A673 (cell line): ENCODE data around the gene GTPBP8. TPM values are rescaled to one million over a fixed set of nuclear protein-coding genes. Genes with fewer than 3 reads are reported as not detected.

ENCODE experiments used
- BruUV-seq: library from RNA; stranded (reverse); fragments of 400-500 nt; replicated peaks from 2 replicates; lab custom pipeline; 2021; lab: Mats Ljungman, UMichigan
- CTCF ChIA-PET: fragments of 300-600 bp; sonication (Branson Sonifier 250); formaldehyde crosslinking; loops from one replicate; lab custom pipeline; 2022; ENCODE audit warnings: antibody characterized with exemption; lab: Charles Lee
- POLR2A ChIA-PET: fragments of 300-600 bp; sonication (Branson Sonifier 250); formaldehyde crosslinking; loops from one replicate; lab custom pipeline; 2022; ENCODE audit warnings: antibody characterized with exemption; ENCODE audit not compliant: low non-redundant PET; lab: Charles Lee
- DNase-seq: peaks from one replicate; pipeline ENCODE4 v3.0.0-alpha.2; 2015; ENCODE audit warnings: low spot score
- H3K27ac ChIP-seq: fragments of 200-600 bp; sonication (generic); 2 replicates; pipeline ENCODE4 v1.5.1; 2016; ENCODE audit warnings: mixed run types, low read depth, mild to moderate bottlenecking, mixed read lengths, antibody characterized with exemption, low read length; ENCODE audit not compliant: poor library complexity, severe bottlenecking
- H3K27me3 ChIP-seq: fragments of 200-600 bp; sonication (generic); replicated peaks from 2 replicates; pipeline ENCODE4 v1.6.1; 2017; ENCODE audit warnings: mixed run types, low read depth, mild to moderate bottlenecking, mixed read lengths, antibody characterized with exemption, low read length; ENCODE audit not compliant: insufficient read depth, poor library complexity
- H3K36me3 ChIP-seq: fragments of 200-600 bp; sonication (generic); 2 replicates; pipeline ENCODE4 v1.6.1; 2016; ENCODE audit warnings: mixed run types, mild to moderate bottlenecking, mixed read lengths, antibody characterized with exemption, low read length; ENCODE audit not compliant: insufficient read depth, poor library complexity, severe bottlenecking
- H3K4me1 ChIP-seq: fragments of 200-600 bp; sonication (generic); 2 replicates; pipeline ENCODE4 v1.6.1; 2017; ENCODE audit warnings: mixed run types, mild to moderate bottlenecking, mixed read lengths, antibody characterized with exemption, low read length; ENCODE audit not compliant: insufficient read depth, poor library complexity, severe bottlenecking
- H3K4me3 ChIP-seq: fragments of 200-600 bp; sonication (generic); 2 replicates; pipeline ENCODE4 v1.5.1; 2016; ENCODE audit warnings: low read depth, mixed run types, mild to moderate bottlenecking, mixed read lengths, low read length; ENCODE audit not compliant: poor library complexity, severe bottlenecking
- H3K9me3 ChIP-seq: fragments of 200-600 bp; sonication (generic); 2 replicates; pipeline ENCODE4 v1.6.1; 2016; ENCODE audit warnings: mixed run types, low read depth, mild to moderate bottlenecking, mixed read lengths, antibody characterized with exemption, low read length; ENCODE audit not compliant: poor library complexity, severe bottlenecking
- EZH2 ChIP-seq: fragments of 200-600 bp; sonication (generic); IDR thresholded peaks from 2 replicates; pipeline ENCODE4 v1.6.1; 2017; ENCODE audit warnings: borderline replicate concordance, low read depth, mild to moderate bottlenecking, mixed read lengths, antibody characterized with exemption, low read length; ENCODE audit not compliant: poor library complexity, severe bottlenecking
- intact Hi-C: fragments of 100-400 bp; cut with micrococcal nuclease; formaldehyde crosslinking; loops from one replicate; pipeline ENCODE4 v1.10.0; 2022; ENCODE audit not compliant: unreplicated experiment
- total RNA-seq: library from RNA; stranded (reverse); gene quantifications from 2 replicates; pipeline ENCODE4 v1.2.3, GENCODE V29; 2021
- TF ChIP-seq, protein P1 (sequence below): fragments of 300-800, 200-600 bp; sonication (generic); conservative IDR thresholded peaks from 2 replicates; pipeline ENCODE4 v1.5.1; 2017; ENCODE audit warnings: low read depth, mild to moderate bottlenecking, antibody characterized with exemption, low read length, moderate library complexity, mixed read lengths

GTPBP8 gene
- total RNA-seq, 1 experiment from 2014 or later, result 21.5 TPM

GRCh38 chr3:112966633-112967032 is 24.2 kb upstream of the GTPBP8 start:
- CTCF ChIA-PET, result no interaction called here

DNA sequence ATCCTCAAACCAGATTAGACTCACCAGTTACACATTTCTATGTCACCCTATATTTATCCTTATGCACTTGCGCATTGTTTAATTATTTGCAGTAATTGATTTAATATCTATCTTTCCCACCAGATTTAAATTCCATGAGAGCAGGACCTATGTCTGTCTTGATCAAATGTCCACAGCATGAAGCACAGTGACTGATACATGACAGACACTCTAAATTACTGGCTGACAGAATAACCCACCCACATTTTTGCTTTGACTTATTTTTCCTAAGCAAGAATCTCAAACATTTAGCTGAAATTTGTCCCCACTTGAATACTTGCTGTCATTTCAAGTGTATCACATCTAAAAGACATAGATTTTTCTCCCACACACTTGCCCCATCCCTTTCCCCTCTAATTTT is 23.4 kb upstream of the GTPBP8 start:
- TF ChIP-seq, protein P1, sequence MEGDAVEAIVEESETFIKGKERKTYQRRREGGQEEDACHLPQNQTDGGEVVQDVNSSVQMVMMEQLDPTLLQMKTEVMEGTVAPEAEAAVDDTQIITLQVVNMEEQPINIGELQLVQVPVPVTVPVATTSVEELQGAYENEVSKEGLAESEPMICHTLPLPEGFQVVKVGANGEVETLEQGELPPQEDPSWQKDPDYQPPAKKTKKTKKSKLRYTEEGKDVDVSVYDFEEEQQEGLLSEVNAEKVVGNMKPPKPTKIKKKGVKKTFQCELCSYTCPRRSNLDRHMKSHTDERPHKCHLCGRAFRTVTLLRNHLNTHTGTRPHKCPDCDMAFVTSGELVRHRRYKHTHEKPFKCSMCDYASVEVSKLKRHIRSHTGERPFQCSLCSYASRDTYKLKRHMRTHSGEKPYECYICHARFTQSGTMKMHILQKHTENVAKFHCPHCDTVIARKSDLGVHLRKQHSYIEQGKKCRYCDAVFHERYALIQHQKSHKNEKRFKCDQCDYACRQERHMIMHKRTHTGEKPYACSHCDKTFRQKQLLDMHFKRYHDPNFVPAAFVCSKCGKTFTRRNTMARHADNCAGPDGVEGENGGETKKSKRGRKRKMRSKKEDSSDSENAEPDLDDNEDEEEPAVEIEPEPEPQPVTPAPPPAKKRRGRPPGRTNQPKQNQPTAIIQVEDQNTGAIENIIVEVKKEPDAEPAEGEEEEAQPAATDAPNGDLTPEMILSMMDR, result no peak
- TF ChIP-seq EZH2, result no peak
- intact Hi-C loops, result no loop called here
- no peak overlapping the region for H3K27ac ChIP-seq
- no TSS peak for BruUV-seq
- no peaks in the 10 kb centered on the region for H3K4me1 ChIP-seq
- ChIA-PET POLR2A (no interaction called here), CTCF (no interaction called here)
- DNase-seq, result no peak
- peaks cover 14% of the 10 kb centered on the region for H3K27me3 ChIP-seq
- H3K4me3 ChIP-seq, result no peak overlapping the region
- no peaks in the 10 kb centered on the region for H3K9me3 ChIP-seq
- H3K36me3 ChIP-seq, result no peaks in the 10 kb centered on the region

More at GRCh38 chr3:112966633-112967032, 24.2 kb upstream of the GTPBP8 start:
- intact Hi-C loops, result no loop called here
- peaks cover 6% of the 10 kb centered on the region for H3K27me3 ChIP-seq
- DNase-seq, result no peak
- H3K4me3 ChIP-seq, result no peak overlapping the region
- no peak overlapping the region for H3K27ac ChIP-seq
- H3K9me3 ChIP-seq, result no peaks in the 10 kb centered on the region
- no peaks in the 10 kb centered on the region for H3K4me1 ChIP-seq
- POLR2A ChIA-PET, result no interaction called here
- H3K36me3 ChIP-seq, result no peaks in the 10 kb centered on the region
- TF ChIP-seq, protein P1, result no peak
- TF ChIP-seq EZH2, result no peak
- BruUV-seq, result no TSS peak

DNA sequence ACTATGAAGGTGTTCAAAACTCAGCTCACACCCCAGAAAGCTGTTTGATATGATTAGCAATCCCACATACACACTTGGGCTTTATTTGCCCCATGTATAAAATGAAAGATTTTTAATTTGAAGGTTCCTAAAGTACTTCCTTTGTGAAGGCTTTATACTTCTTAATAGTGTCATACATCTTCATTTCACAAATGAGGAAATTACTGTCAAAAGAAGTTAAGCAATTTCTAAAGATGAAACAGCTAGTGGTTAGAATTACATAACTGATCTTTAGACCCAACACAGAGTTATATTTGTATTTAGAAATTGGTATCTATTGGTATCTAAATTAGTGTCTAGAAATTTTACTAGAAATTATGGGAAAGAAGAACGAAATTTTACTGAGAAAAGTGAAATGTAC is 23.0 kb upstream of the GTPBP8 start:
- DNase-seq, result no peak
- Histone ChIP-seq H3K27ac (no peak overlapping the region), H3K27me3 (peaks cover 18% of the 10 kb centered on the region), H3K9me3 (no peaks in the 10 kb centered on the region), H3K4me1 (no peaks in the 10 kb centered on the region), H3K4me3 (no peak overlapping the region), H3K36me3 (no peaks in the 10 kb centered on the region)
- TF ChIP-seq EZH2, result no peak
- TF ChIP-seq, protein P1, result no peak
- intact Hi-C loops, result no loop called here
- ChIA-PET CTCF (no interaction called here), POLR2A (no interaction called here)
- BruUV-seq, result no TSS peak
